Caki2 (cell line): ENCODE measurements around the gene ITGA8. TPM values are rescaled to one million over a fixed set of nuclear protein-coding genes. Genes with fewer than 3 reads are reported as not detected.
"Not testable (repeated sequence)": the region's sequence is repeated elsewhere in the genome, so short reads cannot be mapped to it uniquely, and the experiment has no call there.

Experiments used
- DNase-seq: peaks from one replicate; pipeline ENCODE4 v3.0.0-alpha.2; 2015; ENCODE audit warnings: low read depth
- in situ Hi-C: cut with HindIII; loops from 2 replicates; pipeline ENCODE4 v1.10.0; 2016; ENCODE audit warnings: low sequenced_read_pairs, low pct_unique_long_range_greater_than_20kb, mixed read lengths
- total RNA-seq: library from RNA; depleted of rRNA; stranded (reverse); fragments of >200 nt; shearing (Covaris generic); gene quantifications from 2 replicates; pipeline ENCODE4 v1.2.3, GENCODE V29; 2014; ENCODE audit warnings: low replicate concordance

Gene ITGA8
- total RNA-seq, 1 experiment from 2014 or later, result not detected

- in situ Hi-C loops, result no loop called here
- DNase-seq, result no peak
Measured at GRCh38 chr10:15491856-15492642, 227.7 kb downstream of the ITGA8 start.

- no peak for DNase-seq
Measured at GRCh38 chr10:15489431-15489830, 230.3 kb downstream of the ITGA8 start.

GRCh38 chr10:15487376-15487775 lies 232.3 kb downstream of the ITGA8 start:
- DNase-seq, result no peak
- in situ Hi-C loops, result no loop called here

More at GRCh38 chr10:15489431-15489830, 230.3 kb downstream of the ITGA8 start:
- in situ Hi-C loops, result no loop called here

GRCh38 chr10:15486404-15486803 lies 233.3 kb downstream of the ITGA8 start:
- in situ Hi-C loops, result no loop called here
- no peak for DNase-seq

GRCh38 chr10:15485684-15486316 lies 233.9 kb downstream of the ITGA8 start:
- DNase-seq, result no peak
- in situ Hi-C loops, result no loop called here

- DNase-seq, result no peak
- in situ Hi-C loops, result no loop called here
Measured at GRCh38 chr10:15485027-15485426, 234.7 kb downstream of the ITGA8 start.

- DNase-seq, result no peak
- in situ Hi-C loops, result no loop called here
Measured at GRCh38 chr10:15484128-15484527, 235.6 kb downstream of the ITGA8 start.

GRCh38 chr10:15483215-15484075 lies 236.3 kb downstream of the ITGA8 start:
- no peak for DNase-seq
- in situ Hi-C loops, result no loop called here

- DNase-seq, result no peak
- in situ Hi-C loops, result no loop called here
Measured at GRCh38 chr10:15482156-15482555, 237.6 kb downstream of the ITGA8 start.

GRCh38 chr10:15478950-15479349 lies 240.8 kb downstream of the ITGA8 start:
- DNase-seq, result no peak
- in situ Hi-C loops, result no loop called here

GRCh38 chr10:15478429-15478828 lies 241.3 kb downstream of the ITGA8 start:
- no peak for DNase-seq
- in situ Hi-C loops, result no loop called here

GRCh38 chr10:15476337-15476736 lies 243.4 kb downstream of the ITGA8 start:
- DNase-seq, result no peak
- in situ Hi-C loops, result no loop called here

GRCh38 chr10:15475439-15475838 lies 244.3 kb downstream of the ITGA8 start:
- in situ Hi-C loops, DNase-seq: not testable (repeated sequence)

GRCh38 chr10:15474671-15475070 lies 245.1 kb downstream of the ITGA8 start:
- no peak for DNase-seq
- in situ Hi-C loops, result no loop called here

GRCh38 chr10:15473396-15473767 lies 246.3 kb downstream of the ITGA8 start:
- in situ Hi-C loops, result no loop called here
- DNase-seq, result no peak

- DNase-seq, result peak; percentile 10
- in situ Hi-C loops, result no loop called here
Measured at GRCh38 chr10:15472431-15473395, 247.0 kb downstream of the ITGA8 start.

GRCh38 chr10:15472008-15472407 lies 247.7 kb downstream of the ITGA8 start:
- in situ Hi-C loops, result no loop called here
- peak; percentile 27 for DNase-seq

GRCh38 chr10:15469111-15469510 lies 250.6 kb downstream of the ITGA8 start:
- DNase-seq, result no peak
- in situ Hi-C loops, result no loop called here
